ENCODE measurements around the gene ROR1.

Gene ROR1

DNA sequence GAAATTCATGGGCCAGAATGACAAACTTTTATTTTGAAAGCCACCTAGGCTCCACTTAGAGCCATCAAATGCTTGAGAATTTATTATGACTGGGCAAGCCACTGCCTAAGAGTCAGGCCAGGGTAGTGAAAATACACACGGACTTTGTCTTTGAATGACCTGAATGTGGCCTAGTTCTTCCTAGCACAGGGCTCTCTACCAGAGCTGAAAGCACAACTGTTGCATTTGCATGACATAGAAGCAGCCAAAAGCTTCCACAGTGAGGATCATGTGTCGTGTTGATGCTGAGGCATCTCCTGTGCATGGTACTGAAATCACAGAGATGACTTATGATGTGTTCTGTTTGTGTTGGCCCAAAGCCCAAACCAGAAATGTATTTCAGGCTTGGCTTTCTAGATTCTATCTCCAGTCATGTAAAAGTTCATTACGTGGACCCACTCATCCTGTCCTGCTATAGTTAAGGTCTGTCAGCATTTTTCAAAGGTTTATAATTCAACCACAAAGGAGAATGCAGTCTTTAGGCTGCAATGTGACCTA lies 265.6 kb downstream of the ROR1 start:
- DNase-seq = peak; percentile 39
- H3K4me3 ChIP-seq (ENCODE audit: low read length) = no peak overlapping the region
- TF ChIP-seq EZH2phosphoT487 (IDR thresholded peaks at IDR 0.05; ENCODE audit: low read length) = no peak
- TF ChIP-seq, protein P1, sequence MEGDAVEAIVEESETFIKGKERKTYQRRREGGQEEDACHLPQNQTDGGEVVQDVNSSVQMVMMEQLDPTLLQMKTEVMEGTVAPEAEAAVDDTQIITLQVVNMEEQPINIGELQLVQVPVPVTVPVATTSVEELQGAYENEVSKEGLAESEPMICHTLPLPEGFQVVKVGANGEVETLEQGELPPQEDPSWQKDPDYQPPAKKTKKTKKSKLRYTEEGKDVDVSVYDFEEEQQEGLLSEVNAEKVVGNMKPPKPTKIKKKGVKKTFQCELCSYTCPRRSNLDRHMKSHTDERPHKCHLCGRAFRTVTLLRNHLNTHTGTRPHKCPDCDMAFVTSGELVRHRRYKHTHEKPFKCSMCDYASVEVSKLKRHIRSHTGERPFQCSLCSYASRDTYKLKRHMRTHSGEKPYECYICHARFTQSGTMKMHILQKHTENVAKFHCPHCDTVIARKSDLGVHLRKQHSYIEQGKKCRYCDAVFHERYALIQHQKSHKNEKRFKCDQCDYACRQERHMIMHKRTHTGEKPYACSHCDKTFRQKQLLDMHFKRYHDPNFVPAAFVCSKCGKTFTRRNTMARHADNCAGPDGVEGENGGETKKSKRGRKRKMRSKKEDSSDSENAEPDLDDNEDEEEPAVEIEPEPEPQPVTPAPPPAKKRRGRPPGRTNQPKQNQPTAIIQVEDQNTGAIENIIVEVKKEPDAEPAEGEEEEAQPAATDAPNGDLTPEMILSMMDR (IDR thresholded peaks at IDR 0.05; ENCODE audit: low read length) = no peak
- no peak for TF ChIP-seq EZH2 (optimal IDR thresholded peaks at IDR 0.05; ENCODE audit: low read depth, low read length)

DNA sequence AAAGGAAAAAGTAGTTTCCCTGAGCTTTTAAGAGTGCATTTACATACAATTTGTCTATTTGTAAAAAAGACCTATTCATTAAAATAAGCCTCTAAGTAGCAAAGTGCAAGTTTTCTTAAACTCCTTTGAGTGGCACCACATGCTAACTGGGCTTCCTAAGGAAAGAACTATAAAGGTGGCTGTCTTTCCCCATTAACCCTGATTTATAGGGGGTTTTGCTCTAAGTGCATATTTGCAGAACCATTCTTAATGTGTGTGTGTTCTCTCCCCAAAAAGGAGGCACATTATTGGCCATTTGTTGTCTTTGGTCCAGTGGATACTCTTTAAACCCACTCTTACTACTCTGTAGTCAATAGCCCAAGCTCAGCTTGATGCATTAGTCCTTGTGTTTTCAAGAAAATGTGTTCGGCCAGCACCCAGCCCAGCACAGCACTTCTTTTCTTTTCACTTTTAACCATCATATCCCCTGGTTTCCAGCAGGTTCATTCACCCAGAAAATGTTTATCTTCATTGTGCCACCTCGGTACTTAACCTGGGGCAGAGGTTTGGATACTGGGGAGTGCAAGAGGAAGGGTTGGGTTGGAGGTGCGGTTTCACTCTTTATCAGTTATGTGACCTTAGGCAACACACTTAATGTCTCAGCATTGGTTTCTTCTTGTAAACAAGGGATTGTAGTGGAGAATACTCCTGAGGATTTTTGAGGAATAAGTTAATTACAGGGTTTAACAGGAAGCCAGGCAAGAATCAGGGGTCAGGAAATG lies 267.7 kb downstream of the ROR1 start:
- no peak overlapping the region for H3K4me2 ChIP-seq (ENCODE audit: low read depth, low read length)
- H3K4me1 ChIP-seq (ENCODE audit: low read length) = no peaks in the 10 kb centered on the region
- H3K4me3 ChIP-seq (ENCODE audit: low read length) = no peak overlapping the region
- no peak overlapping the region for H3K27ac ChIP-seq (ENCODE audit: low read length)
- H2AFZ ChIP-seq (ENCODE audit: low read length) = no peak overlapping the region
- no peaks in the 10 kb centered on the region for H3K79me2 ChIP-seq (ENCODE audit: low read length)
- H3K9ac ChIP-seq (ENCODE audit: low read length) = no peak overlapping the region
- no peaks in the 10 kb centered on the region for H3K27me3 ChIP-seq (replicated peaks; ENCODE audit: insufficient read depth, low read length)
- no peaks in the 10 kb centered on the region for H3K9me2 ChIP-seq (replicated peaks; ENCODE audit: insufficient read depth, low read length)
- H3K36me3 ChIP-seq (replicated peaks; ENCODE audit: insufficient read depth, low read length) = no peaks in the 10 kb centered on the region
- H3K9me3 ChIP-seq (replicated peaks; ENCODE audit: insufficient read depth, low read length) = no peaks in the 10 kb centered on the region
- no peaks in the 10 kb centered on the region for H3F3A ChIP-seq (ENCODE audit: insufficient read depth, low read length)
- TF ChIP-seq EZH2phosphoT487 (IDR thresholded peaks at IDR 0.05; ENCODE audit: low read length) = no peak
- TF ChIP-seq, protein P1 (IDR thresholded peaks at IDR 0.05; ENCODE audit: low read length) = no peak
- no peak for TF ChIP-seq EZH2 (optimal IDR thresholded peaks at IDR 0.05; ENCODE audit: low read depth, low read length)
- no peak for DNase-seq
- H4K20me1 ChIP-seq (ENCODE audit: insufficient read depth, low read length) = no peaks in the 10 kb centered on the region

More for the DNA sequence above, 265.6 kb downstream of the ROR1 start:
- Histone ChIP-seq H3K79me2 (ENCODE audit: low read length) (no peaks in the 10 kb centered on the region), H3K9me3 (replicated peaks; ENCODE audit: insufficient read depth, low read length) (no peaks in the 10 kb centered on the region), H3K27ac (ENCODE audit: low read length) (no peak overlapping the region), H3K4me1 (ENCODE audit: low read length) (no peaks in the 10 kb centered on the region), H3K4me2 (ENCODE audit: low read depth, low read length) (no peak overlapping the region), H3K36me3 (replicated peaks; ENCODE audit: insufficient read depth, low read length) (no peaks in the 10 kb centered on the region), H3K9ac (ENCODE audit: low read length) (no peak overlapping the region), H3F3A (ENCODE audit: insufficient read depth, low read length) (no peaks in the 10 kb centered on the region), H2AFZ (ENCODE audit: low read length) (no peak overlapping the region), H3K9me2 (replicated peaks; ENCODE audit: insufficient read depth, low read length) (no peaks in the 10 kb centered on the region), H4K20me1 (ENCODE audit: insufficient read depth, low read length) (no peaks in the 10 kb centered on the region), H3K27me3 (replicated peaks; ENCODE audit: insufficient read depth, low read length) (no peaks in the 10 kb centered on the region)

DNA sequence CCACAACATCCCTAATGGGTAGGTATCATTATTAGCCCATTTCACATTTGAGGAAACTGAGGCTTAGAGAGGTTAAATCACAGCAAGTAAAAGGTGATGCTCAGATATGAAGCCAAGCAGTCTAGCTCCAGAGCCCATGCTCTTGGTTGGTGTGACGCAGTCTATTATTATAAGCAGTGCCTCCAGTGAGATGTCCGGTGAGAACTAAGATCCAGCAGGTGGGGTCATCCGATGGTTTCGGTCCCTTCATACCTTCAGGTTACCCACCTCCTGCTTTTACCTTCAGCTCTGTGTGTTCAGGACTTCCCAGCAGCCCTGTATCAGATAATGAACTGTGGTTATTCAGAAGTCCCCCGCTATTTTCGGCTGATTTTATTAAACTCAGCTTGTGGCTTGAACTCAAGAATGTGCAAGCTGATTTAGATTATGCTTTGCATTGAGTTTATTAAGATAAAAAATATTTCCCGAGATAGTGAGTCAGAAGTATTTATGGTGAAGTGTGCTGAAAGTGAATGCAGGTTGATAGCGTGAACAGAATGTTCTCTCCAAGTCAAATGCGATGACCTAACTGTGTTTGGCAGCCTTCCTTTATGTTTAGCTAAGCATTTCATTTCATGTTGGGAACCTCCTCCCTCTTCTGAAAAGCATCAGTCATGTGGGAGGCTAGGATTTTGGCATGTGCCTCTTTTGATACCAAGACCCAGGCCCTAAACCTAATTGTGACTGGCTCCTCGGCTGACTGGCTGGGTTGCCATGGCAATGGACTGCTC lies 268.7 kb downstream of the ROR1 start:
- no peaks in the 10 kb centered on the region for H3K4me1 ChIP-seq (ENCODE audit: low read length)
- no peak overlapping the region for H2AFZ ChIP-seq (ENCODE audit: low read length)
- H3K27ac ChIP-seq (ENCODE audit: low read length) = no peak overlapping the region

More for the DNA sequence above, 268.7 kb downstream of the ROR1 start:
- Histone ChIP-seq H3K4me2 (ENCODE audit: low read depth, low read length) (no peak overlapping the region), H3K9me2 (replicated peaks; ENCODE audit: insufficient read depth, low read length) (no peaks in the 10 kb centered on the region), H3K27me3 (replicated peaks; ENCODE audit: insufficient read depth, low read length) (no peaks in the 10 kb centered on the region), H3K4me3 (ENCODE audit: low read length) (no peak overlapping the region), H3K36me3 (replicated peaks; ENCODE audit: insufficient read depth, low read length) (no peaks in the 10 kb centered on the region), H4K20me1 (ENCODE audit: insufficient read depth, low read length) (no peaks in the 10 kb centered on the region), H3K79me2 (ENCODE audit: low read length) (no peaks in the 10 kb centered on the region), H3K9ac (ENCODE audit: low read length) (no peak overlapping the region), H3F3A (ENCODE audit: insufficient read depth, low read length) (no peaks in the 10 kb centered on the region), H3K9me3 (replicated peaks; ENCODE audit: insufficient read depth, low read length) (no peaks in the 10 kb centered on the region)
- TF ChIP-seq EZH2 (optimal IDR thresholded peaks at IDR 0.05; ENCODE audit: low read depth, low read length) (no peak), EZH2phosphoT487 (IDR thresholded peaks at IDR 0.05; ENCODE audit: low read length) (no peak)
- TF ChIP-seq, protein P1 (IDR thresholded peaks at IDR 0.05; ENCODE audit: low read length) = no peak
- DNase-seq = no peak
